ENCODE results near the gene ULK4.

DNA sequence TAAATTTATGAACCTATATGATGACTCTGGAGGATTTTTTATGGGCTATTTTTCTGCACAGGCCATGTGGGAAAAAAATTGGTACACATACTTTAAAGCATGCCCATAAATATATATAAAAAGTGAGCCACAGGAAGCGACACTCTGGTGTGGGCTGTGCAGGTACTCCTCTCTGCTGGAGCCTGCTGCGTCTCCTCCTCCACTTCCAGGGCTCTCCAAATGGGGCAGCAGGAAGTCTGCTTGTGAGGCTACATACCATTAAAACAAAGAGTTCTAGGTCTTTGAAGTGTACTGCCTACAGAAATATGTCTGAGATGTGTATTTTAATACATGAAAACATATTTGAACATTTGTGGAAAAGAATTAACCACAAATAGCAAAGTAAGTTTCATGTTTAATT lies 627.5 kb downstream of the ULK4 start:
- TF ChIP-seq, protein P1, sequence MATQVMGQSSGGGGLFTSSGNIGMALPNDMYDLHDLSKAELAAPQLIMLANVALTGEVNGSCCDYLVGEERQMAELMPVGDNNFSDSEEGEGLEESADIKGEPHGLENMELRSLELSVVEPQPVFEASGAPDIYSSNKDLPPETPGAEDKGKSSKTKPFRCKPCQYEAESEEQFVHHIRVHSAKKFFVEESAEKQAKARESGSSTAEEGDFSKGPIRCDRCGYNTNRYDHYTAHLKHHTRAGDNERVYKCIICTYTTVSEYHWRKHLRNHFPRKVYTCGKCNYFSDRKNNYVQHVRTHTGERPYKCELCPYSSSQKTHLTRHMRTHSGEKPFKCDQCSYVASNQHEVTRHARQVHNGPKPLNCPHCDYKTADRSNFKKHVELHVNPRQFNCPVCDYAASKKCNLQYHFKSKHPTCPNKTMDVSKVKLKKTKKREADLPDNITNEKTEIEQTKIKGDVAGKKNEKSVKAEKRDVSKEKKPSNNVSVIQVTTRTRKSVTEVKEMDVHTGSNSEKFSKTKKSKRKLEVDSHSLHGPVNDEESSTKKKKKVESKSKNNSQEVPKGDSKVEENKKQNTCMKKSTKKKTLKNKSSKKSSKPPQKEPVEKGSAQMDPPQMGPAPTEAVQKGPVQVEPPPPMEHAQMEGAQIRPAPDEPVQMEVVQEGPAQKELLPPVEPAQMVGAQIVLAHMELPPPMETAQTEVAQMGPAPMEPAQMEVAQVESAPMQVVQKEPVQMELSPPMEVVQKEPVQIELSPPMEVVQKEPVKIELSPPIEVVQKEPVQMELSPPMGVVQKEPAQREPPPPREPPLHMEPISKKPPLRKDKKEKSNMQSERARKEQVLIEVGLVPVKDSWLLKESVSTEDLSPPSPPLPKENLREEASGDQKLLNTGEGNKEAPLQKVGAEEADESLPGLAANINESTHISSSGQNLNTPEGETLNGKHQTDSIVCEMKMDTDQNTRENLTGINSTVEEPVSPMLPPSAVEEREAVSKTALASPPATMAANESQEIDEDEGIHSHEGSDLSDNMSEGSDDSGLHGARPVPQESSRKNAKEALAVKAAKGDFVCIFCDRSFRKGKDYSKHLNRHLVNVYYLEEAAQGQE (IDR thresholded peaks at IDR 0.05; ENCODE audit: borderline replicate concordance), result no peak
- TF ChIP-seq, protein P1 (CRISPR knock-in tag; IDR thresholded peaks at IDR 0.05; ENCODE audit: low read depth), result no peak
- TF ChIP-seq SPI1 (IDR thresholded peaks at IDR 0.05; ENCODE audit: borderline replicate concordance, low read depth, low read length) (no peak), RAD21 (CRISPR knock-in tag; conservative IDR thresholded peaks at IDR 0.05 in 1 of 2, IDR thresholded peaks at IDR 0.05 in 1 of 2) (no peak), POLR2A (conservative IDR thresholded peaks at IDR 0.05) (no peak), EP300 (IDR thresholded peaks at IDR 0.05; ENCODE audit: low read length) (no peak), CHD1 (IDR thresholded peaks at IDR 0.05; ENCODE audit: low read length) (no peak), NR2C1 (IDR thresholded peaks at IDR 0.05) (no peak), NR2C1 (tag; IDR thresholded peaks at IDR 0.05) (no peak)
- TF ChIP-seq, protein P2, sequence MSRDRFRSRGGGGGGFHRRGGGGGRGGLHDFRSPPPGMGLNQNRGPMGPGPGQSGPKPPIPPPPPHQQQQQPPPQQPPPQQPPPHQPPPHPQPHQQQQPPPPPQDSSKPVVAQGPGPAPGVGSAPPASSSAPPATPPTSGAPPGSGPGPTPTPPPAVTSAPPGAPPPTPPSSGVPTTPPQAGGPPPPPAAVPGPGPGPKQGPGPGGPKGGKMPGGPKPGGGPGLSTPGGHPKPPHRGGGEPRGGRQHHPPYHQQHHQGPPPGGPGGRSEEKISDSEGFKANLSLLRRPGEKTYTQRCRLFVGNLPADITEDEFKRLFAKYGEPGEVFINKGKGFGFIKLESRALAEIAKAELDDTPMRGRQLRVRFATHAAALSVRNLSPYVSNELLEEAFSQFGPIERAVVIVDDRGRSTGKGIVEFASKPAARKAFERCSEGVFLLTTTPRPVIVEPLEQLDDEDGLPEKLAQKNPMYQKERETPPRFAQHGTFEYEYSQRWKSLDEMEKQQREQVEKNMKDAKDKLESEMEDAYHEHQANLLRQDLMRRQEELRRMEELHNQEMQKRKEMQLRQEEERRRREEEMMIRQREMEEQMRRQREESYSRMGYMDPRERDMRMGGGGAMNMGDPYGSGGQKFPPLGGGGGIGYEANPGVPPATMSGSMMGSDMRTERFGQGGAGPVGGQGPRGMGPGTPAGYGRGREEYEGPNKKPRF (IDR thresholded peaks at IDR 0.05; ENCODE audit: low read depth, low read length), result no peak
- TF ChIP-seq, protein P3, sequence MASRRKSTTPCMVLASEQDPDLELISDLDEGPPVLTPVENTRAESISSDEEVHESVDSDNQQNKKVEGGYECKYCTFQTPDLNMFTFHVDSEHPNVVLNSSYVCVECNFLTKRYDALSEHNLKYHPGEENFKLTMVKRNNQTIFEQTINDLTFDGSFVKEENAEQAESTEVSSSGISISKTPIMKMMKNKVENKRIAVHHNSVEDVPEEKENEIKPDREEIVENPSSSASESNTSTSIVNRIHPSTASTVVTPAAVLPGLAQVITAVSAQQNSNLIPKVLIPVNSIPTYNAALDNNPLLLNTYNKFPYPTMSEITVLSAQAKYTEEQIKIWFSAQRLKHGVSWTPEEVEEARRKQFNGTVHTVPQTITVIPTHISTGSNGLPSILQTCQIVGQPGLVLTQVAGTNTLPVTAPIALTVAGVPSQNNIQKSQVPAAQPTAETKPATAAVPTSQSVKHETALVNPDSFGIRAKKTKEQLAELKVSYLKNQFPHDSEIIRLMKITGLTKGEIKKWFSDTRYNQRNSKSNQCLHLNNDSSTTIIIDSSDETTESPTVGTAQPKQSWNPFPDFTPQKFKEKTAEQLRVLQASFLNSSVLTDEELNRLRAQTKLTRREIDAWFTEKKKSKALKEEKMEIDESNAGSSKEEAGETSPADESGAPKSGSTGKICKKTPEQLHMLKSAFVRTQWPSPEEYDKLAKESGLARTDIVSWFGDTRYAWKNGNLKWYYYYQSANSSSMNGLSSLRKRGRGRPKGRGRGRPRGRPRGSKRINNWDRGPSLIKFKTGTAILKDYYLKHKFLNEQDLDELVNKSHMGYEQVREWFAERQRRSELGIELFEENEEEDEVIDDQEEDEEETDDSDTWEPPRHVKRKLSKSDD (conservative IDR thresholded peaks at IDR 0.05; ENCODE audit: low read length), result no peak

Measured in K562 (cell line).